OCI-LY7 (cell line): ENCODE results near the gene LIPT2. TPM values are rescaled to one million over a fixed set of nuclear protein-coding genes. Genes with fewer than 3 reads are reported as not detected.
"Not testable (repeated sequence)": the region's sequence is repeated elsewhere in the genome, so short reads cannot be mapped to it uniquely, and the experiment has no call there.

ENCODE experiments used
- BruUV-seq: library from RNA; stranded (reverse); fragments of 400-500 nt; replicated peaks from 2 replicates; lab custom pipeline; 2021; lab: Mats Ljungman, UMichigan
- CTCF ChIA-PET: fragments of 300-600 bp; sonication (Branson Sonifier 250); formaldehyde crosslinking; loops from one replicate; lab custom pipeline; 2022; ENCODE audit warnings: antibody characterized with exemption; ENCODE audit not compliant: unreplicated experiment; lab: Charles Lee
- POLR2A ChIA-PET: fragments of 300-600 bp; sonication (Branson Sonifier 250); formaldehyde crosslinking; loops from one replicate; lab custom pipeline; 2022; ENCODE audit warnings: antibody characterized with exemption; lab: Charles Lee
- DNase-seq: peaks from one replicate; pipeline ENCODE4 v3.0.0-alpha.2; 2015; ENCODE audit warnings: low spot score
- H2AFZ ChIP-seq: fragments of 200-600 bp; sonication (generic), shearing (Covaris generic); 2 replicates; pipeline ENCODE4 v1.6.1; 2014; ENCODE audit warnings: mild to moderate bottlenecking, antibody characterized with exemption, low read length, moderate library complexity
- H3K27ac ChIP-seq: fragments of 200-600 bp; sonication (generic); 2 replicates; pipeline ENCODE4 v1.5.1; 2014; ENCODE audit warnings: mixed run types, low read depth, mild to moderate bottlenecking, moderate library complexity, low read length, inconsistent platforms; ENCODE audit not compliant: poor library complexity, severe bottlenecking
- H3K36me3 ChIP-seq: fragments of 200-600 bp; sonication (generic); 2 replicates; pipeline ENCODE4 v1.6.1; 2014; ENCODE audit warnings: mild to moderate bottlenecking, antibody characterized with exemption, low read length, moderate library complexity, mixed read lengths; ENCODE audit not compliant: insufficient read depth
- H3K4me1 ChIP-seq: fragments of 200-600 bp; sonication (generic); 2 replicates; pipeline ENCODE4 v1.5.1; 2014; ENCODE audit warnings: mild to moderate bottlenecking, low read length; ENCODE audit not compliant: insufficient read depth, poor library complexity, severe bottlenecking
- H3K4me2 ChIP-seq: fragments of 200-600 bp; sonication (generic); 2 replicates; pipeline ENCODE4 v1.6.1; 2014; ENCODE audit warnings: mild to moderate bottlenecking, low read length
- H3K4me3 ChIP-seq: fragments of 200-600 bp; sonication (generic); 2 replicates; pipeline ENCODE4 v1.5.1; 2014; ENCODE audit warnings: mild to moderate bottlenecking, low read depth, low read length; ENCODE audit not compliant: poor library complexity, severe bottlenecking
- H3K79me2 ChIP-seq: fragments of 200-600 bp; sonication (generic); 2 replicates; pipeline ENCODE4 v1.6.1; 2016; ENCODE audit warnings: low read depth, mild to moderate bottlenecking, low read length, moderate library complexity, mixed read lengths; ENCODE audit not compliant: insufficient read depth
- H3K9me2 ChIP-seq: fragments of 200-600 bp; sonication (generic); 2 replicates; pipeline ENCODE4 v1.6.1; 2016; ENCODE audit warnings: mild to moderate bottlenecking, low read length, mixed read lengths; ENCODE audit not compliant: insufficient read depth
- H3K9me3 ChIP-seq: fragments of 200-600 bp; sonication (generic); 2 replicates; pipeline ENCODE4 v1.6.1; 2014; ENCODE audit warnings: mild to moderate bottlenecking, mixed run types, low read length, mixed read lengths
- H4K20me1 ChIP-seq: fragments of 200-600 bp; sonication (generic); 2 replicates; pipeline ENCODE4 v1.6.1; 2014; ENCODE audit warnings: mild to moderate bottlenecking, antibody characterized with exemption, low read length, moderate library complexity, mixed read lengths; ENCODE audit not compliant: insufficient read depth
- EZH2phosphoT487 ChIP-seq: fragments of 200-600 bp; sonication (generic); IDR thresholded peaks from 2 replicates; pipeline ENCODE4 v1.6.1; 2018; ENCODE audit warnings: low read depth, borderline replicate concordance, mild to moderate bottlenecking, mixed run types, antibody characterized with exemption, low read length, moderate library complexity, mixed read lengths
- intact Hi-C: fragments of 100-400 bp; cut with micrococcal nuclease; formaldehyde crosslinking; loops from one replicate; pipeline ENCODE4 v1.10.0; 2022; ENCODE audit not compliant: unreplicated experiment
- total RNA-seq, 2 experiments: library from RNA; depleted of rRNA in 1 of 2; stranded (reverse); fragments of >200 nt in 1 of 2; shearing (Covaris generic) in 1 of 2; gene quantifications; 2 replicates each; pipeline ENCODE4 v1.2.3, GENCODE V29; 2014 to 2022
- TF ChIP-seq, protein P1 (sequence below): fragments of 200-600 bp; sonication (generic); conservative IDR thresholded peaks from 2 replicates; pipeline ENCODE4 v1.5.1; 2014; ENCODE audit warnings: mild to moderate bottlenecking, antibody characterized with exemption, low read length, moderate library complexity, mixed read lengths

LIPT2 gene
- total RNA-seq, 2 experiments from 2014 or later = 10.9 to 14.3 TPM

DNA sequence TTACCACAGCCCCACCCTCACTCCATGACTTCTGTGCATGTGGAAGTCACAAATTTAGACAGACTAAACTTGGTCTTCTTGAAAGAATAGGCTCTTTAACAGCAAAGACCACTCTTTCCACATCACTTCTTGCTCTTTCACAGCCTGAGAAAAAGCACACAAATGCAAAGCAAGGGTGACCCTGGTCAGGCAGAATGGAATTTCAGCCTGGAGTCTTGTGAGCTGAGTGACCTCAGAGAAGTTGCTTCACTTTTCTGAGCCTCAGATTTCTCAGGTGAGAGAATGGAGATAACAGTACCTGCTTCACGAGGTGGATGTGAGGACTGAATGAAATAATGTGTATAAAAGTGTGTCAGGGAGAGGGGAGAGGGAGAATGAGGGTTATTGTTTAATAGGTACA lies 26.8 kb upstream of the LIPT2 start:
- CTCF ChIA-PET = no interaction called here
- no TSS peak for BruUV-seq
- no peaks in the 10 kb centered on the region for H3K36me3 ChIP-seq
- H3K9me3 ChIP-seq = no peaks in the 10 kb centered on the region
- intact Hi-C loops = no loop called here
- no peak overlapping the region for H2AFZ ChIP-seq
- TF ChIP-seq, protein P1, sequence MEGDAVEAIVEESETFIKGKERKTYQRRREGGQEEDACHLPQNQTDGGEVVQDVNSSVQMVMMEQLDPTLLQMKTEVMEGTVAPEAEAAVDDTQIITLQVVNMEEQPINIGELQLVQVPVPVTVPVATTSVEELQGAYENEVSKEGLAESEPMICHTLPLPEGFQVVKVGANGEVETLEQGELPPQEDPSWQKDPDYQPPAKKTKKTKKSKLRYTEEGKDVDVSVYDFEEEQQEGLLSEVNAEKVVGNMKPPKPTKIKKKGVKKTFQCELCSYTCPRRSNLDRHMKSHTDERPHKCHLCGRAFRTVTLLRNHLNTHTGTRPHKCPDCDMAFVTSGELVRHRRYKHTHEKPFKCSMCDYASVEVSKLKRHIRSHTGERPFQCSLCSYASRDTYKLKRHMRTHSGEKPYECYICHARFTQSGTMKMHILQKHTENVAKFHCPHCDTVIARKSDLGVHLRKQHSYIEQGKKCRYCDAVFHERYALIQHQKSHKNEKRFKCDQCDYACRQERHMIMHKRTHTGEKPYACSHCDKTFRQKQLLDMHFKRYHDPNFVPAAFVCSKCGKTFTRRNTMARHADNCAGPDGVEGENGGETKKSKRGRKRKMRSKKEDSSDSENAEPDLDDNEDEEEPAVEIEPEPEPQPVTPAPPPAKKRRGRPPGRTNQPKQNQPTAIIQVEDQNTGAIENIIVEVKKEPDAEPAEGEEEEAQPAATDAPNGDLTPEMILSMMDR = no peak
- TF ChIP-seq EZH2phosphoT487 = no peak
- no peak overlapping the region for H3K4me3 ChIP-seq
- DNase-seq = no peak
- H3K9me2 ChIP-seq = no peaks in the 10 kb centered on the region
- no peaks in the 10 kb centered on the region for H3K79me2 ChIP-seq
- no peak overlapping the region for H3K27ac ChIP-seq
- no peaks in the 10 kb centered on the region for H3K4me1 ChIP-seq
- POLR2A ChIA-PET = no interaction called here
- H4K20me1 ChIP-seq = no peaks in the 10 kb centered on the region
- H3K4me2 ChIP-seq = no peak overlapping the region

DNA sequence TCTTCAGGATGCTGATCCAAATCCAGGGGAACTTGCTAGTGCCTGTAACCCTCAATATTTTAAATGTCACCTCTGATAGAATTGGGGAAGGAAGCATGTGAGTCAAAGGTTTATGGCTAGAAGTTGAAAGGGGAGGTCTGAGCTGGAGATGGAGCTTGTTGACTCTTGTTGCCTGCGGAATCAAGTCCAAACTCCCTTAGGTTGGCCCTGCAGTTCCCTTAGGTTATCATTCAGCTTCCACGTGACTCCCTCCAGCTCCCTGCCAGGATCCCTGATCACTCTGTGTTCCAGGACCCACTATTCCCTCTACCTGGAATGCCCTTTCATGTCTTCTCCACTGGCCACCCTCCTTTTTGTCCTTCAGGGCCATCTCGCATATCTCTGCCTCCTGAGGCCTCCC lies 26.2 kb upstream of the LIPT2 start:
- intact Hi-C loops = no loop called here
- ChIA-PET CTCF (no interaction called here), POLR2A (no interaction called here)
- Histone ChIP-seq H4K20me1 (no peaks in the 10 kb centered on the region), H3K4me3 (no peak overlapping the region), H3K79me2 (no peaks in the 10 kb centered on the region), H3K27ac (no peak overlapping the region), H3K9me2 (no peaks in the 10 kb centered on the region), H2AFZ (no peak overlapping the region), H3K36me3 (no peaks in the 10 kb centered on the region), H3K9me3 (no peaks in the 10 kb centered on the region), H3K4me1 (no peaks in the 10 kb centered on the region), H3K4me2 (no peak overlapping the region)
- BruUV-seq = no TSS peak
- no peak for DNase-seq
- TF ChIP-seq EZH2phosphoT487 = no peak
- TF ChIP-seq, protein P1 = no peak

DNA sequence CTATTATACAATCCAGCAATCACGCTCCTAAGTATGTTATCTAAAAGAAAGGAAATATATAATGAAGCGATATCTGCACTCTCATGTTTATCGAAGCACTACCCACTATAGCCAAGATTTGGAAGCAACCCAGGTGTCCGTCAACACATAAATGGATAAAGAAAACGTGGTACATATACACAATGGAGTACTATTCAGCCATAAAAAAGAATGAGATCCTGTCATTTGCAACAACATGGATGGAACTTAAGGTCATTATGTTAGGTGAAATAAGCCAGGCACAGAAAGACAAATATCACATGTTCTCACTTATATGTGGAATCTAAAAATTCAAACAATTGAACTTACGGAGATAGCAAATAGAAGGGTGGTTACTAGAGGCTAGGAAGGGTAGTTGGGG lies 24.1 kb upstream of the LIPT2 start:
- intact Hi-C loops, H3K27ac ChIP-seq, H3K4me3 ChIP-seq, H2AFZ ChIP-seq, DNase-seq, H3K36me3 ChIP-seq, H3K4me2 ChIP-seq, H3K4me1 ChIP-seq, POLR2A ChIA-PET, H3K9me3 ChIP-seq, H3K79me2 ChIP-seq, BruUV-seq, CTCF ChIA-PET, H4K20me1 ChIP-seq, H3K9me2 ChIP-seq: not testable (repeated sequence)
